T-helper 17 cell (primary cell): ENCODE results near the gene TENM4. TPM values are rescaled to one million over a fixed set of nuclear protein-coding genes. Genes with fewer than 3 reads are reported as not detected.

Source experiments
- ATAC-seq: fragments of 150-1000 bp; cut with Tn5 transposase; 2 replicates; pipeline ENCODE4 v1.10.0; 2021; ENCODE audit warnings: mild to moderate bottlenecking, moderate library complexity
- DNase-seq, 3 donors: peaks; one replicate each; pipeline versions ENCODE4 v3.0.0 to v3.0.0-alpha.2; 2020 to 2021
- H3K9me3 ChIP-seq: one replicate; pipeline ENCODE4 v1.7.0; 2013; ENCODE audit warnings: low read length, mild to moderate bottlenecking; ENCODE audit not compliant: control insufficient read depth, poor library complexity, severe bottlenecking
- H3K27ac Mint-ChIP-seq: one replicate; pipeline ENCODE4 v1.8.0; 2022; ENCODE audit warnings: mild to moderate bottlenecking, moderate library complexity, mixed read lengths
- H3K27me3 Mint-ChIP-seq: one replicate; pipeline ENCODE4 v1.8.0; 2022; ENCODE audit warnings: mixed read lengths
- H3K36me3 Mint-ChIP-seq: one replicate; pipeline ENCODE4 v1.8.0; 2022; ENCODE audit warnings: low read depth, mixed read lengths
- H3K4me1 Mint-ChIP-seq: one replicate; pipeline ENCODE4 v1.8.0; 2022; ENCODE audit warnings: mild to moderate bottlenecking, mixed read lengths
- H3K4me3 Mint-ChIP-seq: one replicate; pipeline ENCODE4 v1.8.0; 2022; ENCODE audit warnings: mild to moderate bottlenecking, moderate library complexity, mixed read lengths
- total RNA-seq, 4 donors: library from RNA in 2 of 4; stranded (reverse) in 2 of 4; gene quantifications; one replicate each; pipeline ENCODE4 v1.2.3 and lab custom pipeline; 2022 to 2026

The TENM4 gene
- total RNA-seq, 2 donors from 2014 or later: 0.31 to 0.97 TPM

DNA sequence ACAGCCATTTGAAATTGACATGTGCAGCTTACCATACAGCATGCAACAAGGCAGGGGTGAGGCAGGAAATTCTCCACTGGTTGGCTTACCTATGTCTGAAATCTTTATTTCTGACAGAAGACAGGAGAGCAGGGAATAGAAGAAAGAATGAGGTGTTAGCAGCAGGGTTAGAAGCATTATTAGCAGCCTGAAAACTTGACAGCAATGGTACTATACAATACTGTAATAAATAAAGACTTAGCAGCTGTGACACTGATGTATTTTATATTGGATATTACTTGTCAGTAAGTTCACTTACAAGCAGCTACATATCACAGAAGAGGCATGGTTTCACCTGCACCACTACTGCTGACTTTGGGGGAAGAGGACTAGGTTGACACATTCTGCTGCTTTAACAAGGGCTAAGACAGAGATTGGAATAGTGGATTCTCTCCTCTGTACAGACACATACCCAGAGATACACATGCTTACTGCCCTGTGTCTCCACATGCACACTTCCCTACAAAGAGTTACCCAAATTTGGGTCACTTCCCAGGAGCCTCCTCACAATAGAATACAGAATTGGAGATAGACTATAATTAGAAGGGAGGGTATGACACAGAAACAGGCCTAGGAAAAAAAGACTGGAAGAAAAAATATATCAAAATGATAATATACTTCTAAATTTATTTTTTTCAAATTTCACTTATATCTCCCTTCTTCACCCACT lies 720.4 kb downstream of the TENM4 start:
- H3K9me3 ChIP-seq: no peaks in the 10 kb centered on the region
- Mint-ChIP-seq H3K27me3 (peaks cover 60% of the 10 kb centered on the region), H3K4me3 (no peak overlapping the region), H3K36me3 (no peaks in the 10 kb centered on the region), H3K4me1 (peaks cover 10% of the 10 kb centered on the region), H3K27ac (no peak overlapping the region)
- ATAC-seq: no peak
- no peak for DNase-seq

- Mint-ChIP-seq H3K4me3 (no peak overlapping the region), H3K27me3 (peaks cover 43% of the 10 kb centered on the region), H3K36me3 (no peaks in the 10 kb centered on the region)
Observed at GRCh38 chr11:78717041-78717440, 723.8 kb downstream of the TENM4 start.

DNA sequence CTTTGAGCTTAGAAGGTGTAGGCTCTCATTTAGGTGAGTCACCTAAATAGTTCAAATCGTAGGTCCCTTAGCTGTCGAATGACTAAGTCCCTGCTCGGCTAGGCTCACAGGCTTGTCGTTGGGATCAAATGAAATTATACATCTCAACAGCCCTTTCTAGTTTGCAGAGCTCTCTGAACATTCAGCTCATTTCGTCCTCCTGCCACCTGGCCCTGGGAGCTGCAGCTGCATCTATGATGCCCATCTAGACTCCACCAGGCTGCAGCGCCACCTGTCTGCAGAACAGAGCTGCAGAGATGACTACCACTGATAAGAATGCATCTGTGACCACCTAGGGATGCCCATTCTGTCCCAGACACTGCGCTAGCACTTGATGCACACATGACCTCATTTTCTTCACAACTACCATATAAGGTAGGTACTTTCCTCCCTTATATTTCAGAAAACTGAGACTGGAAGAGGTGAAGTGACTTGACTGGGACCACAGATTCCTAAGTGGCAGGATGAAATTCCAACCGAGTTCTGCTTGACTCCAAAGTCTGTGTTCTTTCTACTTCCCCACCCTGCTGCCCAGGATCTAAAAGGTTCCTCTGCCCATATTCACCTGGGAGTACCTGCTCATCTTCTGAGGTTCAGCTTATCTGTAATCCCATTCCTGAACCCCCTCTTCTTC lies 725.1 kb downstream of the TENM4 start:
- Mint-ChIP-seq H3K27ac (no peak overlapping the region), H3K4me3 (no peak overlapping the region), H3K27me3 (peaks cover 49% of the 10 kb centered on the region), H3K4me1 (peaks cover 10% of the 10 kb centered on the region), H3K36me3 (no peaks in the 10 kb centered on the region)
- DNase-seq (no peak), ATAC-seq (no peak)
- no peaks in the 10 kb centered on the region for H3K9me3 ChIP-seq

More at GRCh38 chr11:78717041-78717440, 723.8 kb downstream of the TENM4 start:
- no peak for DNase-seq
- ATAC-seq: no peak
- Mint-ChIP-seq H3K27ac (no peak overlapping the region), H3K4me1 (peaks cover 10% of the 10 kb centered on the region)
- H3K9me3 ChIP-seq: no peaks in the 10 kb centered on the region

DNA sequence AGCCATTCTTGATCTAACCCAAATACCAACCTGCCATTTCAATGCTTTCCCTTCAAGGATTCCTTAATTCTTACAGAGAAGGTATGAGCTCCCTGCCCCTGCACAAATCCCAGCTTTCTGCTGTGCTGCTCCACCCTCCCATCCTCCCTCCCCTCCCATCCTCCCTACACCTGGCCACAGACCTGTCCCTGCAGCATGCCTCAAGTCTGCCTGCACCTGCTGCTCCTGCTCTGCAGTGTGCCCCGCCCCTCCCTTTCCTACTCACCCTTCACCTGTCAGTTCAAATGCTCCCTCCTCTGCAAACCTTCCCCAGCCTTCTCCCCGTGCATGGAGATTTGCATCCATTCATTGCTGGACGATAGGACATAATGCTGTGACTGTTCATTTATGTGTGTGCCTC lies 726.3 kb downstream of the TENM4 start:
- no peak overlapping the region for H3K27ac Mint-ChIP-seq
- ATAC-seq (no peak), DNase-seq (no peak)
- H3K4me3 Mint-ChIP-seq: no peak overlapping the region
- no peaks in the 10 kb centered on the region for H3K36me3 Mint-ChIP-seq
- peaks cover 52% of the 10 kb centered on the region for H3K27me3 Mint-ChIP-seq
- no peaks in the 10 kb centered on the region for H3K9me3 ChIP-seq
- H3K4me1 Mint-ChIP-seq: peaks cover 10% of the 10 kb centered on the region

DNA sequence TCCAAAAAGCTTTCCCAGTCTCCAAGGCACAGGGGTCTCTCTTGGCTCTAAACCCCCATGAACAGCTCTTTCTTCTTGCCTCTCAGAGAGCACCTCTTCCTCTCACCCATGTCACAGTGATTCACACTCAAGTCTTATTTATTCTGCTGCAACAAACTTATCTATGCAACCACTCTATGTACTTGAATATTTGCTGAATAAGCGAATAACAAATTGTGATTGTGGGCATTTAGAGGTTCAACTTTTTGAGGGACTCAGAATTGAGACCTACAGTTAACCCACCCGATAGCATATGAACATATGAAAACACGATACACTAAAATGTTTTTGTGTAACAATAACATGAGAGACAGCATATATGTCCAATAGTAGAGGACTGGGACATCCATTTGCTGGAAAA lies 729.1 kb downstream of the TENM4 start:
- H3K27ac Mint-ChIP-seq: no peak overlapping the region
- no peaks in the 10 kb centered on the region for H3K36me3 Mint-ChIP-seq
- peaks cover 7% of the 10 kb centered on the region for H3K4me1 Mint-ChIP-seq
- ATAC-seq (no peak), DNase-seq (no peak)
- H3K4me3 Mint-ChIP-seq: no peak overlapping the region
- H3K9me3 ChIP-seq: no peaks in the 10 kb centered on the region
- peaks cover 49% of the 10 kb centered on the region for H3K27me3 Mint-ChIP-seq

DNA sequence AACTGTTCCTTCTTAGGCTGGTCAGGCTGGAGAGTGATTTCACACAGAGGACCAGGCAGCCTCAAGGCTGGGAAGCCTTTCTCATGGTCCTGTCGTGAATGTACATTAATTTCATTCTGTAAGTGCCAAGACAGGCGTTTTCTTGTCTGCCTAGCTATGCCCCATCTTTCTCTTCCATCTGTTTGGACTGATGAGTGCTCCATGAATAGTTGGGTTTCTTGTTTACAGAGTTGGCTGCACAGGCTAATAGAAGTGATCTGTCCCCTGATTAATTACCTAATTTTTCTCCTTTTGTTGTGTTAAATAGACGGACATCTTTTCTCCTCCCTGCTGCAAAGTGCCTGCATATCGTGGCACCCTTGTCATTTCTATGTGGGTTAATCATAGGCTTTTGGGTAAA lies 730.4 kb downstream of the TENM4 start:
- DNase-seq (no peak), ATAC-seq (no peak)
- Mint-ChIP-seq H3K27me3 (peaks cover 42% of the 10 kb centered on the region), H3K36me3 (no peaks in the 10 kb centered on the region), H3K27ac (no peak overlapping the region), H3K4me3 (no peak overlapping the region), H3K4me1 (peaks cover 2% of the 10 kb centered on the region)
- no peaks in the 10 kb centered on the region for H3K9me3 ChIP-seq

GRCh38 chr11:78708388-78708787 lies 732.4 kb downstream of the TENM4 start:
- H3K27ac Mint-ChIP-seq: no peak overlapping the region

DNA sequence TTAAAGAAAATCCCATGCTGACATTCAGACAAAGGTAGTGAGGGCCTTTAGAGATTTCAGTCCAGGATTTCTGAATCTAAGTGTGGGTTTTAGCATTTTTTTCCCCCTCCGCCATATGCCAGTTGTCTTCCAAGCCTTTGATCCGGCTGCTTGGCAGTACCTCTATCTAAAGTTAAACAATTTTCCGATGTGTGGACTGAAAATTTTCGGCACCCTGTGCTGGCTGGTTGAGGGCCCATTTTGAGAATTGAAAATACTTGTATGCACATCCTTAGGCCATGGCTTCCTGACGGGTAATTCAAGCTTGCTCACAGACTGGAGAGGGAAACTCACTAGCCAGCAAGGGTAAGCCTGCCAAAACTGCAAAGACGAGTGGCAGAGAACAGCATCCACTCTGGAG lies 734.3 kb downstream of the TENM4 start:
- no peaks in the 10 kb centered on the region for H3K4me1 Mint-ChIP-seq
- DNase-seq (no peak), ATAC-seq (no peak)
- H3K9me3 ChIP-seq: no peaks in the 10 kb centered on the region
- no peak overlapping the region for H3K4me3 Mint-ChIP-seq
- no peak overlapping the region for H3K27ac Mint-ChIP-seq
- H3K27me3 Mint-ChIP-seq: peaks cover 33% of the 10 kb centered on the region
- H3K36me3 Mint-ChIP-seq: no peaks in the 10 kb centered on the region

More at GRCh38 chr11:78708388-78708787, 732.4 kb downstream of the TENM4 start:
- no peak overlapping the region for H3K4me3 Mint-ChIP-seq
- H3K4me1 Mint-ChIP-seq: no peaks in the 10 kb centered on the region
- no peak for DNase-seq
- no peaks in the 10 kb centered on the region for H3K9me3 ChIP-seq
- no peak for ATAC-seq
- H3K36me3 Mint-ChIP-seq: no peaks in the 10 kb centered on the region
- peaks cover 33% of the 10 kb centered on the region for H3K27me3 Mint-ChIP-seq

GRCh38 chr11:78704811-78705210 lies 736.0 kb downstream of the TENM4 start:
- no peaks in the 10 kb centered on the region for H3K9me3 ChIP-seq
- Mint-ChIP-seq H3K27me3 (peaks cover 37% of the 10 kb centered on the region), H3K27ac (no peak overlapping the region), H3K36me3 (no peaks in the 10 kb centered on the region), H3K4me3 (no peak overlapping the region), H3K4me1 (no peaks in the 10 kb centered on the region)
- no peak for ATAC-seq
- DNase-seq: no peak

DNA sequence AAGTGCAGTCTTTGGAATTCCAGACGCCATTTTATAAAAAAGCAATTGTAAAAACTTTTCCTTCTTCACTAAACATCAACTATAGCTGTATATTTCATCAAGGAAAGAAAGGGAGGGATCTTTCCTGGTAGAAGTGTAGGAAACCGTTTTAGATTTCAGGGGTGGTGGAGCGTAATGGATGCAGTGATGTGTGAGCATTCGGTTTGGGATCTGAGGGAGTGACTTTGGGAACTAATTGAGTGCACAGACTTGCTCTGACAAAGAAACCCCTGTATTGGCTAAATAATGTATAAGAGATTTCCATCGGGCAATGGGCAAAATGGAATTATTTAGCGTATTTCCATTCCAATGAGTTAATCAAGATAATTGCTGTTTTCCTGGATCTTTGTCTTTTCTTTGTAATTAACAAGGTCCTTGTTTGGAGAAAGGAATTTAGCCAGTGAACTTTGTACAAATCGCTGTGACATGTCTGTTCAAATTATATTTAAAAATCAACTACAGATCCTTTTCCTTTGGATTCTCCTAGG lies 741.2 kb downstream of the TENM4 start:
- H3K36me3 Mint-ChIP-seq: peaks cover 2% of the 10 kb centered on the region
- H3K27ac Mint-ChIP-seq: no peak overlapping the region
- DNase-seq (no peak), ATAC-seq (no peak)
- H3K9me3 ChIP-seq: no peaks in the 10 kb centered on the region
- H3K4me3 Mint-ChIP-seq: no peak overlapping the region
- H3K4me1 Mint-ChIP-seq: no peaks in the 10 kb centered on the region
- H3K27me3 Mint-ChIP-seq: peaks cover 50% of the 10 kb centered on the region

DNA sequence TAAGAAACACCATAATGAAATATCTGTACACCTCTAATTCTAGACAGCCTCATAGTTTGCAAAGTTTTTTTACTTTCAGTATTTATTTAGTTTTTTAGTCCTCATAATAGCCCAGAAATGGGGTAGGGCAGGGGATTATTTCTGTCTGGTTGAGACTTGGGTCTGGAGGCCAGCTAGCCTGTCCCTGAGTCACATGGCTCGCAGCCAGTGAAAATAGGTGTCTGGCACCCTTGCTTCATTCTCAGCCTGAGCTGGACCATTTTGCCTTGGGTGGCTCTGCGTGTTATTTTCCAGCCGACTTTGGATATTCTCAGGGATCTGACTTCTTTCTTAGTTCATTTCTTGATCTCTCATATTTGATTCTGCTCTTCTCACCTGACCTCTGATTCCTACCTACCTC lies 742.2 kb downstream of the TENM4 start:
- Mint-ChIP-seq H3K4me1 (no peaks in the 10 kb centered on the region), H3K27me3 (peaks cover 57% of the 10 kb centered on the region), H3K36me3 (peaks cover 2% of the 10 kb centered on the region), H3K27ac (no peak overlapping the region), H3K4me3 (no peak overlapping the region)
- ATAC-seq (no peak), DNase-seq (no peak)
- no peaks in the 10 kb centered on the region for H3K9me3 ChIP-seq

DNA sequence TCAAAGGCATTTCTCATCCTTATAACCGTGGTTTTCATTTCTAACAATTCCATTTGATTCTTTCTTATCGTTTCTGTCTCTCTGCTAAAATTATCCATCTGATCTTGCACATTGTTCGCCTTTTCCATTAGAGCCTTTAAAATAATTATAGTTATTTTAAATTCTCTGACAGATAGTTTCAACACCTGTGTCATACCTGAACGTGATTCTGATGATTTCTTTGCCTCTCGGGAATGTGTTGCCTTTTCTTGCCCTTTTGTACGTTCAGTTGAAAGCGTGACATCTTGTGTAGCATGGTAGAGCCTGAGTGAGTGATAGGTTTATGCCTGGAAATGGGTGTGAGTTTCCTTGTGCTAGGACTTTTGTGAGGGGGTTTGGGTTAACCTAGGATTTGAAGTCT lies 744.7 kb downstream of the TENM4 start:
- DNase-seq: no peak

GRCh38 chr11:78694152-78694551 lies 746.7 kb downstream of the TENM4 start:
- DNase-seq: no peak
- Mint-ChIP-seq H3K4me1 (peaks cover 2% of the 10 kb centered on the region), H3K36me3 (peaks cover 2% of the 10 kb centered on the region), H3K4me3 (no peak overlapping the region), H3K27me3 (peaks cover 68% of the 10 kb centered on the region), H3K27ac (no peak overlapping the region)
- no peak for ATAC-seq
- no peaks in the 10 kb centered on the region for H3K9me3 ChIP-seq

More for the DNA sequence above, 744.7 kb downstream of the TENM4 start:
- H3K4me3 Mint-ChIP-seq: no peak overlapping the region
- no peaks in the 10 kb centered on the region for H3K9me3 ChIP-seq
- ATAC-seq: no peak
- H3K27me3 Mint-ChIP-seq: peaks cover 71% of the 10 kb centered on the region
- H3K4me1 Mint-ChIP-seq: peaks cover 2% of the 10 kb centered on the region
- no peak overlapping the region for H3K27ac Mint-ChIP-seq
- peaks cover 2% of the 10 kb centered on the region for H3K36me3 Mint-ChIP-seq
